Upper lobe of left lung (tissue), 6 donors: ENCODE data around the gene TACC2. TPM values are rescaled to one million over a fixed set of nuclear protein-coding genes. Genes with fewer than 3 reads are reported as not detected.
"Not testable (repeated sequence)": the region's sequence is repeated elsewhere in the genome, so short reads cannot be mapped to it uniquely, and the experiment has no call there.

Source experiments
- ATAC-seq, 2 donors: fragments of 200-7000 bp; cut with Tn5 transposase; one replicate each; pipeline ENCODE4 v1.9.1; 2022; ENCODE audit warnings: mild to moderate bottlenecking in 2 of 2, moderate library complexity in 2 of 2; ENCODE audit not compliant: low FRiP score in 2 of 2
- DNase-seq, 2 donors: peaks; one replicate each; pipeline ENCODE4 v3.0.0-alpha.2; 2019 to 2020
- H3K27ac ChIP-seq, 4 donors: fragments of 200-600 bp; sonication (generic); one replicate each; pipeline ENCODE4 v1.5.1; 2016 to 2019
- H3K27me3 ChIP-seq, 4 donors: fragments of 200-600 bp; sonication (generic); one replicate each; pipeline ENCODE4 v1.5.1; 2017 to 2019
- H3K36me3 ChIP-seq, 4 donors: fragments of 200-600 bp; sonication (generic); one replicate each; pipeline ENCODE4 v1.5.1; 2016 to 2019
- H3K4me1 ChIP-seq, 4 donors: fragments of 200-600 bp; sonication (generic); one replicate each; pipeline ENCODE4 v1.5.1; 2018 to 2019
- H3K4me3 ChIP-seq, 4 donors: fragments of 200-600 bp; sonication (generic); one replicate each; pipeline ENCODE4 v1.5.1; 2017 to 2019; ENCODE audit warnings: mild to moderate bottlenecking in 2 of 4, moderate library complexity in 1 of 4
- H3K9me3 ChIP-seq, 4 donors: fragments of 200-600 bp; sonication (generic); one replicate each; pipeline ENCODE4 v1.5.1; 2018 to 2019
- EP300 ChIP-seq, 4 donors: sonication (generic); formaldehyde crosslinking; IDR thresholded peaks; one replicate each; pipeline ENCODE4 v1.5.1; 2017; ENCODE audit warnings: antibody characterized with exemption in 4 of 4, control low read depth in 2 of 4
- POLR2A ChIP-seq, 4 donors: fragments of 450-650 bp; IDR thresholded peaks; one replicate each; pipeline ENCODE4 v1.5.1; 2016 to 2017; ENCODE audit warnings: antibody characterized with exemption in 4 of 4, mild to moderate bottlenecking in 2 of 4
- POLR2AphosphoS5 ChIP-seq, 2 donors: sonication (generic); formaldehyde crosslinking; IDR thresholded peaks; one replicate each; pipeline ENCODE4 v1.5.1; 2017; ENCODE audit warnings: antibody characterized with exemption in 2 of 2
- WGBS, 2 donors: methylation state at CpG; one replicate each; pipeline ENCODE4 v1.1.5; 2017 to 2018; 5-methylcytosine and 5-hydroxymethylcytosine counted together
- total RNA-seq, 6 donors: library from RNA; depleted of rRNA in 4 of 6; stranded (reverse); fragments of >200 nt in 4 of 6; gene quantifications; one replicate each; pipeline versions ENCODE4 v1.1.0 to v1.2.1, GENCODE V29; 2016 to 2021
- TF ChIP-seq, protein P1 (sequence below), 6 experiments: fragments of 450-650 bp in 4 of 6; fragments of 200-600 bp in 2 of 6; sonication (generic) in 2 of 6; IDR thresholded peaks; one replicate each; pipeline ENCODE4 v1.5.1; 2016 to 2019; ENCODE audit warnings: antibody characterized with exemption in 6 of 6
- donor health status: DM: no; HTN: no; CAD: no; lungs with moderate emphysema.
- donor health status: DM: no; HTN: yes; CAD: no; lungs with severe emphysema.

The TACC2 gene
- total RNA-seq, 6 donors from 2014 or later: 158 to 701 (median 386) TPM

DNA sequence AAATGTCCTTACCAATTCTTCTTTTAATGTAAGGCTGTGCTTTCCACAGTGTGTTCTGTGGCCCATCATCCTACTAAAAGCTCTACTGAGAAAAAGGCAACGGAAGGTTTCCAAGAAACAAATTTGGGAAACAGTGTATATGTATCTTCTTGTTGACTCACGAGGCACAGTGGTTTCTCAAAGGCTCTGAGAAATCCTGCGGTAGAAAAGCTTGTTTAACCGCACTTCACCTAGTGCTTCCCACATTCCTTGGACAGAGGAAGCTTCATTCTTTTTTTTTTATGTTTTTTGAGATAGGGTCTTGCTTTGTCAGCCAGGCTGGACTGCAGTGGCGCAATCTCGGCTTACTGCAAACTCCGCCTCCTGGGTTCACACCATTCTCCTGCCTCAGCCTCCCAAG, 84.5 kb downstream of the TACC2 start:
- Histone ChIP-seq H3K36me3 (no peaks in the 10 kb centered on the region), H3K4me1 (peaks cover 0 to 3% (median 1%) of the 10 kb centered on the region in 4 donors), H3K27me3 (no peaks in the 10 kb centered on the region), H3K4me3 (no peak overlapping the region), H3K27ac (no peak overlapping the region), H3K9me3 (no peaks in the 10 kb centered on the region)
- ATAC-seq: no peak
- WGBS, 2 donors: 96% methylated on average over 7 of the region's 7 CpGs
- no peak for DNase-seq
- TF ChIP-seq POLR2AphosphoS5 (IDR thresholded peaks at IDR 0.05) (no peak), EP300 (IDR thresholded peaks at IDR 0.05) (no peak), POLR2A (IDR thresholded peaks at IDR 0.05) (no peak)
- TF ChIP-seq, protein P1, sequence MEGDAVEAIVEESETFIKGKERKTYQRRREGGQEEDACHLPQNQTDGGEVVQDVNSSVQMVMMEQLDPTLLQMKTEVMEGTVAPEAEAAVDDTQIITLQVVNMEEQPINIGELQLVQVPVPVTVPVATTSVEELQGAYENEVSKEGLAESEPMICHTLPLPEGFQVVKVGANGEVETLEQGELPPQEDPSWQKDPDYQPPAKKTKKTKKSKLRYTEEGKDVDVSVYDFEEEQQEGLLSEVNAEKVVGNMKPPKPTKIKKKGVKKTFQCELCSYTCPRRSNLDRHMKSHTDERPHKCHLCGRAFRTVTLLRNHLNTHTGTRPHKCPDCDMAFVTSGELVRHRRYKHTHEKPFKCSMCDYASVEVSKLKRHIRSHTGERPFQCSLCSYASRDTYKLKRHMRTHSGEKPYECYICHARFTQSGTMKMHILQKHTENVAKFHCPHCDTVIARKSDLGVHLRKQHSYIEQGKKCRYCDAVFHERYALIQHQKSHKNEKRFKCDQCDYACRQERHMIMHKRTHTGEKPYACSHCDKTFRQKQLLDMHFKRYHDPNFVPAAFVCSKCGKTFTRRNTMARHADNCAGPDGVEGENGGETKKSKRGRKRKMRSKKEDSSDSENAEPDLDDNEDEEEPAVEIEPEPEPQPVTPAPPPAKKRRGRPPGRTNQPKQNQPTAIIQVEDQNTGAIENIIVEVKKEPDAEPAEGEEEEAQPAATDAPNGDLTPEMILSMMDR (IDR thresholded peaks at IDR 0.05): no peak

GRCh38 chr10:122075171-122075570, 86.2 kb downstream of the TACC2 start:
- ATAC-seq: no peak
- TF ChIP-seq EP300 (IDR thresholded peaks at IDR 0.05) (no peak), POLR2A (IDR thresholded peaks at IDR 0.05) (no peak), POLR2AphosphoS5 (IDR thresholded peaks at IDR 0.05) (no peak)
- TF ChIP-seq, protein P1 (IDR thresholded peaks at IDR 0.05): no peak
- DNase-seq: no peak

GRCh38 chr10:122075876-122076275, 86.9 kb downstream of the TACC2 start:
- H3K27me3 ChIP-seq, DNase-seq, H3K4me1 ChIP-seq, H3K4me3 ChIP-seq, H3K27ac ChIP-seq, H3K9me3 ChIP-seq, ATAC-seq, H3K36me3 ChIP-seq: not testable (repeated sequence)
- WGBS, 2 donors: 97% methylated on average over 6 of the region's 6 CpGs

More at GRCh38 chr10:122075171-122075570, 86.2 kb downstream of the TACC2 start:
- 93% methylated on average over 9 of the region's 9 CpGs for WGBS, 2 donors
- peaks cover 0 to 8% (median under 1%) of the 10 kb centered on the region in 4 donors for H3K4me1 ChIP-seq
- no peak overlapping the region for H3K27ac ChIP-seq
- no peaks in the 10 kb centered on the region for H3K27me3 ChIP-seq
- H3K4me3 ChIP-seq: no peak overlapping the region
- H3K36me3 ChIP-seq: no peaks in the 10 kb centered on the region
- no peaks in the 10 kb centered on the region for H3K9me3 ChIP-seq

- no peaks in the 10 kb centered on the region for H3K27me3 ChIP-seq
- WGBS, 2 donors: 95% methylated on average over 10 of the region's 10 CpGs
- peaks cover 0 to 6% (median 0%) of the 10 kb centered on the region in 4 donors for H3K4me1 ChIP-seq
- no peak for ATAC-seq
- no peak overlapping the region for H3K4me3 ChIP-seq
- no peaks in the 10 kb centered on the region for H3K36me3 ChIP-seq
- TF ChIP-seq POLR2A (IDR thresholded peaks at IDR 0.05) (no peak), EP300 (IDR thresholded peaks at IDR 0.05) (no peak), POLR2AphosphoS5 (IDR thresholded peaks at IDR 0.05) (no peak)
- TF ChIP-seq, protein P1 (IDR thresholded peaks at IDR 0.05): no peak
- no peak overlapping the region for H3K27ac ChIP-seq
- no peaks in the 10 kb centered on the region for H3K9me3 ChIP-seq
- no peak for DNase-seq
Observed at GRCh38 chr10:122077311-122077875, 88.4 kb downstream of the TACC2 start.

GRCh38 chr10:122078326-122078725, 89.4 kb downstream of the TACC2 start:
- 89 to 100% methylated on average over 3 of the region's 3 CpGs for WGBS, 2 donors
- Histone ChIP-seq H3K9me3 (no peaks in the 10 kb centered on the region), H3K27ac (peak overlapping the region in 1 of 4 donors; percentile 59), H3K4me1 (peaks cover 0 to 6% (median 0%) of the 10 kb centered on the region in 4 donors), H3K4me3 (no peak overlapping the region), H3K36me3 (no peaks in the 10 kb centered on the region), H3K27me3 (no peaks in the 10 kb centered on the region)
- TF ChIP-seq EP300 (IDR thresholded peaks at IDR 0.05) (no peak), POLR2A (IDR thresholded peaks at IDR 0.05) (no peak), POLR2AphosphoS5 (IDR thresholded peaks at IDR 0.05) (no peak)
- TF ChIP-seq, protein P1 (IDR thresholded peaks at IDR 0.05): no peak
- DNase-seq (no peak), ATAC-seq (peak in 1 of 2 donors; percentile 4)
